Measurements from ENCODE around the gene GFI1B.

DNA sequence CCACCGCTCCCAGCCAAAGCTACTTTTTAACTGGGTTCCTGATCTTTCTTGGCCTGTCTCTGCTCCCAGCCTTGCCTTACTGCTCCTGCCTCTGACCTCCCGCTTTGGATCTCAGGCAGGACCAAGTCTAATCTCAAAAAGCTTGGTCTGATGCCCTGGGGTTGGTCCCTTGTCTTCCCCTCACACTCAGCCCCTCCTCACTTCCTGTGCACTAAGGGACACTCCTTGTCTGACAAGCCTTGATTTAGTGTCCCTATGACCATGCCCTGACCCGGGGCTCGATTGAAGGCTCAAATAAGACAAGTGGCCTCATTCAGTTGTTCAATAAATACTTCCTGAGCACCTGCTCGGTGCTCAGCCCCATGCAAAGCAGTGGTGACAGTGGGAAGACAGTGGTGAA, 48.6 kb downstream of the GFI1B start:
- no peak for TF ChIP-seq POLR2A (IDR thresholded peaks at IDR 0.05)
- TF ChIP-seq CTCF (IDR thresholded peaks at IDR 0.05) = no peak

All from adrenal gland (tissue), 5 donors.